Panc1 (cell line): ENCODE data around the gene DCAF6. TPM values are rescaled to one million over a fixed set of nuclear protein-coding genes. Genes with fewer than 3 reads are reported as not detected.
"Not testable (repeated sequence)": the region's sequence is repeated elsewhere in the genome, so short reads cannot be mapped to it uniquely, and the experiment has no call there.

Experiments used
- ATAC-seq: fragments of 200-7000 bp; cut with Tn5 transposase; 2 replicates; pipeline ENCODE4 v1.9.1; 2020; ENCODE audit warnings: mild to moderate bottlenecking, moderate library complexity
- Bru-seq: library from RNA; stranded (reverse); fragments of 400-500 nt; gene quantifications from one replicate; lab custom pipeline; 2021; lab: Mats Ljungman, UMichigan
- BruChase-seq, 2 experiments: library from RNA; stranded (reverse); fragments of 400-500 nt; gene quantifications; one replicate each; lab custom pipeline; 2021; lab: Mats Ljungman, UMichigan
- BruUV-seq: library from RNA; stranded (reverse); fragments of 400-500 nt; replicated peaks from 2 replicates; lab custom pipeline; 2021; lab: Mats Ljungman, UMichigan
- CTCF ChIA-PET: fragments of 300-600 bp; sonication (Branson Sonifier 250); formaldehyde crosslinking; loops from one replicate; lab custom pipeline; 2022; ENCODE audit warnings: antibody characterized with exemption; lab: Charles Lee
- POLR2A ChIA-PET: fragments of 300-600 bp; sonication (Branson Sonifier 250); formaldehyde crosslinking; loops from one replicate; lab custom pipeline; 2022; ENCODE audit warnings: antibody characterized with exemption; lab: Charles Lee
- DNase-seq: peaks from one replicate; pipeline ENCODE4 v3.0.0-alpha.2; 2010; ENCODE audit warnings: low read depth, low spot score
- H3K27ac ChIP-seq: 2 replicates; pipeline ENCODE4 v1.5.1; 2011; ENCODE audit warnings: mild to moderate bottlenecking, low read length, inconsistent platforms
- H3K27me3 ChIP-seq: fragments of 200-500 bp; sonication (Bioruptor generic); 2 replicates; pipeline ENCODE4 v1.6.0; 2014; ENCODE audit warnings: low read length, inconsistent platforms; ENCODE audit not compliant: control insufficient read depth, insufficient read depth
- H3K36me3 ChIP-seq: fragments of 200-500 bp; sonication (Bioruptor generic); 2 replicates; pipeline ENCODE4 v1.5.1; 2014; ENCODE audit warnings: inconsistent platforms, mild to moderate bottlenecking, low read length, moderate library complexity; ENCODE audit not compliant: control insufficient read depth, insufficient read depth
- H3K4me1 ChIP-seq: 2 replicates; pipeline ENCODE4 v1.5.1; 2011; ENCODE audit warnings: inconsistent platforms, mild to moderate bottlenecking, low read length, moderate library complexity; ENCODE audit not compliant: control insufficient read depth, insufficient read depth
- H3K4me3 ChIP-seq, 2 experiments: 2 replicates each; pipeline ENCODE4 v1.5.1; 2011 to 2012; ENCODE audit warnings: low read depth in 2 of 2, low read length in 2 of 2, mild to moderate bottlenecking in 2 of 2, inconsistent platforms in 1 of 2, moderate library complexity in 1 of 2
- H3K9me3 ChIP-seq: fragments of 200-500 bp; sonication (Bioruptor generic); 2 replicates; pipeline ENCODE4 v1.5.1; 2014; ENCODE audit warnings: low read depth, mild to moderate bottlenecking, inconsistent platforms, low read length, moderate library complexity; ENCODE audit not compliant: control insufficient read depth, insufficient read depth
- CTCF ChIP-seq: fragments of 450-650 bp; IDR thresholded peaks from 2 replicates; pipeline ENCODE4 v1.5.1; 2017; ENCODE audit warnings: mild to moderate bottlenecking
- POLR2AphosphoS5 ChIP-seq: IDR thresholded peaks from 2 replicates; pipeline ENCODE4 v1.6.1; 2012; ENCODE audit warnings: mild to moderate bottlenecking, low read depth, low read length, moderate library complexity
- REST ChIP-seq, 2 experiments: IDR thresholded peaks; 2 replicates each; pipeline ENCODE4 v1.6.1; 2011 to 2012; ENCODE audit warnings: low read depth in 2 of 2, control low read depth in 1 of 2, low read length in 1 of 2, mild to moderate bottlenecking in 1 of 2, moderate library complexity in 1 of 2; ENCODE audit not compliant: insufficient read depth in 1 of 2
- SIN3A ChIP-seq: IDR thresholded peaks from 2 replicates; pipeline ENCODE4 v1.6.1; 2012; ENCODE audit warnings: low read depth, mild to moderate bottlenecking, low read length, moderate library complexity, borderline replicate concordance; ENCODE audit not compliant: insufficient read depth
- TCF7L2 ChIP-seq: IDR thresholded peaks from 2 replicates; pipeline ENCODE4 v1.6.1; 2011; ENCODE audit warnings: mild to moderate bottlenecking, low read depth, low read length, inconsistent platforms
- in situ Hi-C: cut with HindIII; loops from 2 replicates; pipeline ENCODE4 v1.10.0; 2016; ENCODE audit warnings: low sequenced_read_pairs, low pct_unique_long_range_greater_than_20kb
- intact Hi-C: fragments of 100-400 bp; cut with micrococcal nuclease; formaldehyde crosslinking; loops from one replicate; pipeline ENCODE4 v1.10.0; 2022; ENCODE audit not compliant: unreplicated experiment
- long read RNA-seq: library from polyadenylated mRNA; unstranded; transcript quantifications from one replicate; pipeline ENCODE4 v2.0.0, GENCODE V29; 2021; ENCODE audit not compliant: unreplicated experiment
- polyA plus RNA-seq: library from polyadenylated mRNA; unstranded; fragments of >200 nt; gene quantifications from one replicate; pipeline ENCODE4 v1.2.1, GENCODE V29; 2012; ENCODE audit warnings: missing spikeins; ENCODE audit not compliant: insufficient read length
- total RNA-seq: library from RNA; stranded (reverse); gene quantifications from one replicate; pipeline ENCODE4 v1.2.1, GENCODE V29; 2021; ENCODE audit not compliant: unreplicated experiment

The DCAF6 gene, protein sequence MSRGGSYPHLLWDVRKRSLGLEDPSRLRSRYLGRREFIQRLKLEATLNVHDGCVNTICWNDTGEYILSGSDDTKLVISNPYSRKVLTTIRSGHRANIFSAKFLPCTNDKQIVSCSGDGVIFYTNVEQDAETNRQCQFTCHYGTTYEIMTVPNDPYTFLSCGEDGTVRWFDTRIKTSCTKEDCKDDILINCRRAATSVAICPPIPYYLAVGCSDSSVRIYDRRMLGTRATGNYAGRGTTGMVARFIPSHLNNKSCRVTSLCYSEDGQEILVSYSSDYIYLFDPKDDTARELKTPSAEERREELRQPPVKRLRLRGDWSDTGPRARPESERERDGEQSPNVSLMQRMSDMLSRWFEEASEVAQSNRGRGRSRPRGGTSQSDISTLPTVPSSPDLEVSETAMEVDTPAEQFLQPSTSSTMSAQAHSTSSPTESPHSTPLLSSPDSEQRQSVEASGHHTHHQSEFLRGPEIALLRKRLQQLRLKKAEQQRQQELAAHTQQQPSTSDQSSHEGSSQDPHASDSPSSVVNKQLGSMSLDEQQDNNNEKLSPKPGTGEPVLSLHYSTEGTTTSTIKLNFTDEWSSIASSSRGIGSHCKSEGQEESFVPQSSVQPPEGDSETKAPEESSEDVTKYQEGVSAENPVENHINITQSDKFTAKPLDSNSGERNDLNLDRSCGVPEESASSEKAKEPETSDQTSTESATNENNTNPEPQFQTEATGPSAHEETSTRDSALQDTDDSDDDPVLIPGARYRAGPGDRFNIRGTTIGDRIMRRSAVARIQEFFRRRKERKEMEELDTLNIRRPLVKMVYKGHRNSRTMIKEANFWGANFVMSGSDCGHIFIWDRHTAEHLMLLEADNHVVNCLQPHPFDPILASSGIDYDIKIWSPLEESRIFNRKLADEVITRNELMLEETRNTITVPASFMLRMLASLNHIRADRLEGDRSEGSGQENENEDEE
- 67.7 TPM for total RNA-seq
- 123 TPM for polyA plus RNA-seq
- Bru-seq, nascent RNA = percentile 94 among the genes with signal in this experiment
- BruChase-seq, experiment 1, labeled RNA remaining after a 2-hour chase = percentile 85 among the genes with signal in this experiment
- percentile 83 among the genes with signal in this experiment for BruChase-seq, experiment 2, labeled RNA remaining after a 6-hour chase
- long read RNA-seq, transcript DCAF6-201 (19 exons, 3,186 nt) = major isoform, 69 of 163 reads
- long read RNA-seq, transcript DCAF6-203 (20 exons, 3,302 nt) = minor isoform, 14 of 163 reads
- long read RNA-seq, partial matches to known transcripts = 36 of 163 reads
- long read RNA-seq, other reads (novel, unspliced or antisense) = 43 of 163 reads

DNA sequence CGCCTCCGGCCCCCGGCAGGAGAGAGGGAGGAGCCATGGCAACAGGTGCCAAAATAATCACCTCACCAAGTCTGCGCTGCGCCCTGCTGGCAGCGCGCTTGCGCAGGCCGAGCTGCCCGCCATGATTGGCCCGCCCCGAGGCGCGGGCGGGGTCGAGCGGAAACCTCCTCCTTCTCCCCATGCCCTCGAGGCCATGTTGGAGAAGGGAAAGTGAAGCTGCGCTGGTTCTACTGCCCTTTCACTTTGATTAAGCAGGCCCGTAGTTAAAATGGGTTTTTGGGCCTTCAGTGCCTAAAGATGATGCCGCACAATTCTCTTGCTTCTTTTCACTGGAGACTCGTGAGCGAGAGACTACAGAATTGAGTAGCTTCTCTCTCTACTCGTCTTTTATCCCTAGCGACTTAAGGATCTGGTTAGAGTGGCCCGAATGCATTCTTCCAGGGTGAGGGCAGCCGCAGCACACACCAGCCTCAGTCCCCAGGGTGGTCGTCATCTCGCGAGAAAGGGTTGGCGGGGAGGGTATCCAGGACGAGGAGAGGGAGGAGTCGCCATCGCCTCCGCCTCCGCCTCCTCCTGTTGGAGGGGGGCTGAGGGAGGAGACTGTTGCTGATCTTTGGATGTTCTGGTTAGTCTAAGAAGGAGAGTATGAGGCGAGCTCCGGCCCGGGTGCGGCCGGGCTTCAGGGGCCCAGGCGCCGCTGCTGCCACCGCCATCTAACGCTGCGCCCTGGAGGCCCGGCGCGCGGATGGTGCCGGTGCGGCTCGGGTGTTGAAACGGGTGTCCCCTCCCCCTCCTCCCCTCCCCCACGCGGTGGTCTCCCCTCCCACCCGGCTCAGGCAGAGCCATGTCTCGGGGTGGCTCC is at the start of gene DCAF6:
TSS of gene DCAF6 (plus strand) at position 616 of the 862 bp plus-strand sequence. CDS start at position 845, 229 bp downstream.
- Histone ChIP-seq H3K4me1 (peaks cover 29% of the 10 kb centered on the region), H3K4me3 (peak within 1 kb of the TSS; percentile 95 to 96), H3K27ac (peak within 1 kb of the TSS; percentile 99), H3K36me3 (no peaks in the 10 kb centered on the region; the same call in none of the 2 replicates), H3K27me3 (no peaks in the 10 kb centered on the region), H3K9me3 (no peaks in the 10 kb centered on the region)
- in situ Hi-C loops = no loop called here
- POLR2A ChIA-PET = interaction anchor here (0.6 kb wide), 1 partner anchor 65 kb away, joined by 3 read pairs; no protein-coding TSS in a partner anchor
- ATAC-seq (peak; percentile 91), DNase-seq (peak; percentile 91)
- CTCF ChIA-PET = interaction anchor here (0.5 kb wide), 1 partner anchor 39 kb away, joined by 3 read pairs; no protein-coding TSS in a partner anchor
- BruUV-seq = no TSS peak
- intact Hi-C loops = no loop called here
- TF ChIP-seq TCF7L2 (peak; percentile 94), POLR2AphosphoS5 (peak; percentile 51; the same call in 1 of the 2 replicates), REST (IDR thresholded peaks at IDR 0.05; ENCODE audit: insufficient read depth in 1 of 2, low read depth in 2 of 2, low read length in 1 of 2) (peak in 1 of 2 experiments; percentile 15; a peak in 1 of 4 replicates), SIN3A (peak; percentile 16; the same call in 1 of the 2 replicates), CTCF (no peak)

DNA sequence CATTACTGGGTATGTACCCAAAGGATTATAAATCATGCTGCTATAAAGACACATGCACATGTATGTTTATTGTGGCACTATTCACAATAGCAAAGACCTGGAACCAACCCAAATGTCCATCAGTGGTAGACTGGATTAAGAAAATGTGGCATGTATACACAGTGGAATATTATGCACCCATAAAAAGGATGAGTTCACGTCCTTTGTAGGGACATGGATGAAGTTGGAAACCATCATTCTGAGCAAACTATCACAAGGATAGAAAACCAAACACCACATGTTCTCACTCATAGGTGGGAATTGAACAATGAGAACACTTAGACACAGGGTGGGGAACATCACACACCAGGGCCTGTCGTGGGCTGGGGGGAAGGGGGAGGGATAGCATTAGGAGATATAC is 49.3 kb upstream of the DCAF6 start:
- DNase-seq, H3K27me3 ChIP-seq: not testable (repeated sequence)

More for the DNA sequence above, 49.3 kb upstream of the DCAF6 start:
- in situ Hi-C loops, POLR2A ChIA-PET, H3K4me3 ChIP-seq, H3K4me1 ChIP-seq, BruUV-seq, H3K36me3 ChIP-seq, H3K9me3 ChIP-seq, CTCF ChIA-PET, intact Hi-C loops, ATAC-seq, H3K27ac ChIP-seq: not testable (repeated sequence)
